GM19023 (cell line): Measurements from ENCODE around the gene PLB1.
"Not testable (repeated sequence)": the region's sequence is repeated elsewhere in the genome, so short reads cannot be mapped to it uniquely, and the experiment has no call there.

Source experiments
- ATAC-seq: cut with Tn5 transposase; IDR thresholded peaks from one replicate; pipeline ENCODE4 v1.9.1; 2021; ENCODE audit warnings: mild to moderate bottlenecking, moderate library complexity; ENCODE audit not compliant: unreplicated experiment

PLB1 gene

DNA sequence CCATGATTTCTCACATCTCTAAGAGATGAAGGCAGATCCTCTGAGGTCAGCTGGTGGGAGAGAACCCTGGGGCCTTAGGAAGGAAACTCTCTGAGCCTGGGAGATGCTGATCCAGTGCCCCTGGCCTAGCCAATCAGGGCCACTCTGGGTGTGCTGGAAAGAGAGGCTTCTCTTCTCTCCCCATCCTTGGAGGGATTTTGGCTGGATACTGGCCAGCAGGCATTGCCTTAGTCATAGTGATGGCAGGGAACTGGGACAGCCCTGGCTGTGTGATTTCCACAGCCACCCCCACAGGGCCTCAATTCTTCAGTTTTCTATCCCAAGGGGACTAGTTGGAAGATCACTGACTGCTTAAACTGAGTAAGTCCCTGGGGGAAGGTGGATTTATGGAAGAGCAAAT, 26.6 kb upstream of the PLB1 start:
- no peak for ATAC-seq

DNA sequence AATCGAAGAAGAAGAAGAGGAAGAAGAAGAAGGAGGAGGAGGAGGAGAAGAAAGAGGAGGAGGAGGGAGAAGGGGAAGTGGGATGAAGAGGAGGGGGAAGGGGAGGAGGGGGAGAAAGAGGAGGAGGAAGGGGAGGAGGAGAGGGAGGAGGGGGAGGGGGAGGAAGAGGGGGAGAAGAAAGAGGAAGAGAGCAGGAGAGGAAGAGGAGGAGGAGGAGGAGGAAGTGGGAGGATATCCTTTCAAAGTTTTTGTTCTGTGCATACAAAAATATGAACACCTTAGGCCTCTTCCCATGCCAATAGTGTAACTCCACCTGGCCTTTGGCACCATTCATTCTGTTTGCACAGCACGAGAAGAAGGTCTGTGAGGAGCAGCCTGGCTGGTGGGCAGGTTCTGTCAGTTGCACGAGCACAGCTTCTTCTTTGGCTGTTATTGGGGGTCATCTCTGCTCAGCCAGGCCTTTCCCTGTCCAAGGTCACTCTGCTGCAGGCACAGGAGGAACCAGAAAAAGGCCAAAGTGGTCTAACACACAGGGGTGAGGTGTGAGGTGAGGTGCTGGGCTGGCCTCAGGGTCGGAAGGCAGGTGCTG, 25.8 kb upstream of the PLB1 start:
- ATAC-seq = no peak

DNA sequence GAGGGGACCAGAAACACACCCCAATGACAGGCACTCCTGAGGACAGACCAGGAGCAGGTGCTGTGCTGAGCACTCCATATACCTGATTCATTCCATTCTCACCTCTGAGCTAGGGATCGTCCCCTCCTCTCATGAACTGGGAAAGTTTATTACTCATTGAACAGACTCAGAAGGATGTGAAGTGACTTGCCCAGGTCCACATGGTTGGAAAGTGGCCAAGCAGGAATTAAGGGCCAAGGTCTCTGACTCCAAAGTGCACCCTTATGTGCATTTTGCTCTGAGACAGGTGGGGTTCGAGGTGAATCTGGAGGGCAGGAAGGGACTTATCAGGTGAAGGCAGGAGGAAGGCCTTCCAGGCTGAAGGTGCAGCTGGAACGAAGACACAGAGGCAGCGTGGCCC, 25.1 kb upstream of the PLB1 start:
- ATAC-seq = no peak

DNA sequence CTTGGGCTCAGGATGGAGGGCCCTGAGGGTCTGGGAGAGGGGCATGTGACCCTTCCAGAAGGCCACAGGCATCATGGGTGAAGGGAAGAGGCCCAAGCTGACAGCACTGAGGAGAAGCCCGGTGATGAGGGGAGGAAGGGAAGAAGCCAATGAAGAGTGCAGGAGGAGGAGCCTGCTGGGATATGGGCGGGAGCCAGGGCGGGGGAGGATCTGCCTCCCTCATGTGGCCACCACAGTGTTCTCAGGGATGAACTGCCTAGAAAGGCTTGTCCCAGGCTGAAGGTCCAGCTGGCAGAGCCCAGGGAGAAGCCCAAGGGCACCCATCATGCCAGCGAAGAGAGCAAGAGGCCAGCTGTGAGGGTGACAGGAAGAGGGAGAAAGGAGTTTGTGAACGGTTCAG, 24.6 kb upstream of the PLB1 start:
- ATAC-seq = no peak

DNA sequence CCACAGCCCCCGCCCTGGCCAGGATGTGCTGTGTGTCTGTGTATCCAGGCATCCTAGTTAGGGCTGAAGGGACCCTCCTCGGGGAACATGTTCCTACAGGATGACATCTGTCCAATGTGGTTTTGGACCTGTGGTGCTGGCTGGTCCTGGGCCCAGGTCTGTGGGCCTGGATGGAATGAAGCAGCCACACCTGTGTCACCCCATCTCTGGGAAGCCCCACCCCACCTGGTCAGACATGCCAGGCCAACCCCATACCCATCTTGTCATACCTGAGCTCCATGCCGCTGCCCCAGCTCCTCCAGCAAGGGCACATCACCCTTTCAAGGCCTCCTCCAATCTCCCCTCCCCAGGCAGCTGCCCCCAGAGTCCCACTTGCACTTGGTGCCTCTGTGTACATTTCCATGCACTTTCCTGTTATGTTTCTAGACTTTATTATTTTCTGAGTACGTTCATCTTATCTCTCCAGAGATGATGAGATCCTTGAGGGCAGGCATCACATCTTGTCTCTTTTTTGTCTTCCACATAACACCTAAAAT, 24.1 kb upstream of the PLB1 start:
- no peak for ATAC-seq

DNA sequence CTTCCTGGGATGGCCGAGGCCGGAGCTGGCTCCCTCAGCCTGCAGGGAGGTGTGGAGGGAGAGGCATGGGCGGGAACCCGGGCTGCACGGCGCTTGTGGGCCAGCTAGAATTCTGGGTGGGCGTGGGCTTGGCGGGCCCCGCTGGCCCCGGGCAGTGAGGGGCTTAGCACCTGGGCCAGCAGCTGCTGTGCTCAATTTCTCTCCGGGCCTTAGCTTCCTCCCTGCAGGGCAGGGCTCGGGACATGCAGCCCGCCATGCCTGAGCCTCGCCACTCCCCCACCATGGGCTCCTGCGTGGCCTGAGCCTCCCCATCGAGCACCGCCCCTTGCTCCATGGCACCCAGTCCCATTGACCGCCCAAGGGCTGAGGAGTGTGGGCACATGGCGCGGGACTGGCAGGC, 23.2 kb upstream of the PLB1 start:
- ATAC-seq = not testable (repeated sequence)

DNA sequence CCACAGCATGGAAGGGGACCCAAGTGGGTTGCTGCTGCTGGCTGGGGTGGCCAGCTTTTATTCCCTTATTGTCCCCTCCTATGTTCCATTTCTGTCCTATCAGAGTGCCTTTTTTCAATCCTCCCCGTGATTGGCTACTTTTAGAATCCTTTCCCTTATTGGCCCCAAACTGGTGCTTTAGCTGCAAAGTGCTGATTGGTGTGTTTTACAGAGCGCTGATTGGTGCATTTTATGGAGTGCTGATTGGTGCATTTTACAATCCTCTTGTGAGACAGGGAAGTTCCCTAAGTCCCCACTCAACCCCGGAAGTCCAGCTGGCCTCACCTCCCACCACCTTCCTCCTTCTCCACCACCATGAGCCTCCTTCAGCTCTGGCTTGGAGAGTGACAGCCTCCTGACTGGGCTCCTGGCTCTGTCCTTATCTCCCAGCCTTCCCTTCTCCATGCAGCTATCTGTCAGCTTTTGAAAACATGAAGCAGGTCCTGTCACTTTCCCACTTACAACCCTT, 20.7 kb upstream of the PLB1 start:
- no peak for ATAC-seq

DNA sequence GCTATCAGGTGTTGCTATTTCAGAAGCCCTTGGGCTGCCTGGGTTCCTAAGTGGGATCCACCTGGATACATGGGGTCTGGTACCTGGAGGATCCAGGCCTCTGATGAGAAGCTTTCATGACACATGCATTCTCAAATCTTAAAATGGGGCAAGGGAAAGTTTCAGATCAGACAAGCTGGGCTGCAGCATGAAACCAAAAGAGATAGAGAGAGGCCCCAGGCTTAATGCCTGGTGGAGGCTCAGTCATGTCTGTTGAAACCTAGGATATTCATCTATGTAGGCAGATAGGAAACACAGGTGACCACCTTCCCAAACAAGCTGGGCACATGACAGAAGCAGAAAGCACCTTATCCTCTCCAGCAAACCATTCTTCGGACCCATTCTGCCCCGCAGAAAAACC, 18.8 kb upstream of the PLB1 start:
- ATAC-seq = no peak

DNA sequence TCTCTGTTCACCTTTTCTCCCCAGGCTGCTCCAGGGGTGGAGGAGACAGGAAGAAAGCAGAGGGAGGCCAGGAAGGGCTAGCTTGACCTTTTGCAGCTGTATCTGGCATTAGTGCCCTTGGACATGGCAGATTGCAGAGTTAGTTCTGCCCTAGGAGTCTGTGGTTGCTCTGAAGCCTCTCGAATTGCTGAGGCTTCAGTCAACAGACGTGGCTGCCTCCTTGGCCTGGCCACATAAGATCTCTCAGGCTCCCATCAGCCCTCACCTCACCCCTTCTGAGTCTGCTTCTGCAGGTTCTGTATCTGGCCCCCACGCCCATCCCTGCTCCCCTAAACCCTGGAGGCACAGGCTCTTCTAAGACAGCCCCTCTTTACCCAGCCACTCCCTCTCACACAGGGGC, 18.2 kb upstream of the PLB1 start:
- no peak for ATAC-seq

DNA sequence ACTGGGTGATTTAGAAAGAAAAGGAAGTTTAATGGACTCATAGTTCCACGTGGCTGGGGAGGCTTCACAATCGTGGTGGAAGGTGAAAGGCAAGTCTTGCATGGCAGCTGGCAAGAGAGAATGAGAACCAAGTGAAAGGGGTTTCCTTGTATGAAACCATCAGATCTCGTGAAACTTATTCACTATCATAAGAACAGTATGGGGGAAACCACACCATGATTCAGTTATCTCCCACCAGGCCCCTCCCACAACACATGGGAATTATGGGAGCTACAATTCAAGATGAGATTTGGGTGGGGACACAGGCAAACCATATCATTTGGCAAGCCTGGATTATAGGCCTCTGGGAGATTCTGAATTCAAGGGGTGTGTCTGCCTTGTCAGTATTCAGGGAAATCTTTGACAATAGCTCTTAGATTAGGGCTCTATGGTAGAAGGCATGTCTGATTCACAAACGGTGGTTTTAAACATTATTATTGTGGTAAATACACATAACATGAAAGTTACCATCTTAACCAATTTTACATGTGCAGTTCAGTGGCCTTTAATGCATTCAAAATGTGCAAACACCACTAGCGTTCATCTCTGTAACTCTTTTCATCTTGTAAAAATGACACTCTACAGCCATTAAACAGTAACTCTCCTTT, 15.3 kb upstream of the PLB1 start:
- no peak for ATAC-seq

DNA sequence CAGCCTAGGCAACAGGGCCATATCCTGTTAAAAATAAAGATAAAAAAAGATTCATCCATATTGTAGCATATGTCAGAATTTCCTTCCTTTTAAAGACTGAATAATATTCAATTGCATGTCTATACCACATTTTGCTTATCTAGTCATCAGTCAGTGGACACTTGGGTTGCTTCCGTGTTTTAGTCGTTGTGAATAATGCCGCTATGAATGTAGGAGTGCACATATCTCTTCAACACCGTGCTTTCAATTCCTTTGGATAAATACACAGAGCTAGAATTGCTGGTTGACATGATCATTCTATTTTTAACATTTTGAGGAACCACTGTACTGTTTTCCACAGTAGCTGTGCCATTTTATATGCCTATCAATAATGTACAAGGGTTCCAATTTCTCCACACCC, 14.0 kb upstream of the PLB1 start:
- no peak for ATAC-seq

DNA sequence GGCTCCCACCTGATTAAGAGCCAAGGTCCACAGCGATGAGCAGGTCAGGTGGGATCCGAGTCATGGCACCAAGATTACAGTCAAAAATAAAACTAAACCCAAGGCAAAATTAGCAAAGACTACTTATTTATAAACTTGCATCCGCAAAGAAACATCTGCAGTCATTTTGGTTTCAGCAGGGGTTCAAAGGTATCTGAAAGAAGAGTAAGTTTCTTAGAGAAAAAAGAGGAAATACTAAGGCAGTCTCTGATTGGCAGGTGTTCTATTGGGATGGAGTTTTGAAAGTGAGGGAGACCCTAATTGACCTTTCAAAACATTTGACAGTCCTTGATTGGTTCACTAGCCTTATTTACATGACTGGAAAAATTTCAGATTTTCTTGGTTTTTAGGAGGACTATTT, 11.0 kb upstream of the PLB1 start:
- ATAC-seq = no peak

DNA sequence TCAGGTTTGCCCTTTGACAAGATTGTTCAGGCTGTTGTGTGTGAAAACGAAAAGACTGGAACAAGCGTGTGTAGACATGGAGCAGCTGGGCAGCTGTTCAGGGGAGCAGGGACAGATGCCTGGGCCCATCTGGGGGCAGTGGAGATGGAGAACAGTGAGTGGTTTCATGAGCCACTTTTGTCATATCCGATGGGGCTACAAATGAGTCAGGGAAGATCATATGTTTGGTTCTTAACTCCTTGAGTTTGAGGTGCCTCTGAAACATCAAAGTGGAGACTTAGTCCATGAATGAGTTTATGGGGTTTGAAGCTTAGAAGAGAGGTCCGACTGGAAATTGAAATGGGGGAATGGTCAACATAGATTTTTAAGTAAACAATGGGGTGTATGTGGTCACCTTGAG, 9.3 kb upstream of the PLB1 start:
- no peak for ATAC-seq

DNA sequence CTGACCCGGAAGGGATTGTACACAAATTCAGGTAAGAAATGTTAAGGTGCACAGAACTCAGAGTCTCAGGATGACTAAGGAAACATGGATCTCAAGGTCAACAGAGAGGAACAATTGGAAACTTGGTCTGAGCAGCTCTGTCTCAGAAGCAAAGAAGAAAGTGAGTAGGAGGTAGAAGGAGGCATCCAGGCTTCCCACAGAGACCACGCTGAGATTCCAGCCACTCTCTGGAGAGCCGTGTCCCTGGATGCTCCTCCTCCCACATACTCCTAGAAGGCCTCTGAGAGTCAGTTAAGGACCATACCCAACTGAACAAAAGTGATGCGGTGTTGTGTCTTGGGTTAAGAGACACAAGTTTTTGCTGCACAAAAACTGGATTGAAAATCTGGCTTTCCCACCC, 8.6 kb upstream of the PLB1 start:
- no peak for ATAC-seq

DNA sequence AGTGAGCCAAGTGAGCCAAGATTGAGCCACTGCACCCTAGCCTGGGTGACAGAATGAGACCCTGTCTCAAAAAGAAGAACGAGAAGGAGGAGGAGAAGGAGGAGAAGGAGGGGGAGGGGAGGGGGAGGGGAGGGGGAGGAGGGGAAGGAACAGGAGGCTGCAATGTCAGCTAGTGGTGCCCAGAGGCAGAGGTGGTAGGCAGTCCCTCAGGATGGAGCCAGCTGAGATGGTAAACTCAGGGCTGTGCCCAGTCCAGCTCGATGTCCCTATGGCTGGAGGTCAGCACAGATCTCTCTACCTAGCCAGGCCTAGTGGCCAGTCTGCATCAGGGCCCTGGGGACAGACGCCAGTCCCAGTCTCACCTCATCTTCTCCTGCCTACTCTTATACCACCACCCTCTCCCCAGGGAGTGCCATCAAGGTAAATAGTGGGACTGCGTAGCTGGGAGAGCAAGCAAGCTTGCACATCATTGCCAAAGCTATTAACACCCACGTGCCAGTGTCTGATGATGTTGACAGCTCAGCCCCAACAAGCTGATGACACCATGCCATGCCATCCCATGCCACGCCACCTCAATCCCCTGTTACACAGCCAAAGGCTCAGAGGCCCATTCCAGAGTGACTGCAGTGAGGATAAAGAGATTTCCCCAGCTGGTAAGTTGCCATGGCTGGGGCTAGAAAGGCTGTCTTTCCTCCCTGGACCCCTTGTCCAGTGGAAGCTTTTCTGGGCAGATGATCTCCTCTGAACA, 7.6 kb upstream of the PLB1 start:
- no peak for ATAC-seq

DNA sequence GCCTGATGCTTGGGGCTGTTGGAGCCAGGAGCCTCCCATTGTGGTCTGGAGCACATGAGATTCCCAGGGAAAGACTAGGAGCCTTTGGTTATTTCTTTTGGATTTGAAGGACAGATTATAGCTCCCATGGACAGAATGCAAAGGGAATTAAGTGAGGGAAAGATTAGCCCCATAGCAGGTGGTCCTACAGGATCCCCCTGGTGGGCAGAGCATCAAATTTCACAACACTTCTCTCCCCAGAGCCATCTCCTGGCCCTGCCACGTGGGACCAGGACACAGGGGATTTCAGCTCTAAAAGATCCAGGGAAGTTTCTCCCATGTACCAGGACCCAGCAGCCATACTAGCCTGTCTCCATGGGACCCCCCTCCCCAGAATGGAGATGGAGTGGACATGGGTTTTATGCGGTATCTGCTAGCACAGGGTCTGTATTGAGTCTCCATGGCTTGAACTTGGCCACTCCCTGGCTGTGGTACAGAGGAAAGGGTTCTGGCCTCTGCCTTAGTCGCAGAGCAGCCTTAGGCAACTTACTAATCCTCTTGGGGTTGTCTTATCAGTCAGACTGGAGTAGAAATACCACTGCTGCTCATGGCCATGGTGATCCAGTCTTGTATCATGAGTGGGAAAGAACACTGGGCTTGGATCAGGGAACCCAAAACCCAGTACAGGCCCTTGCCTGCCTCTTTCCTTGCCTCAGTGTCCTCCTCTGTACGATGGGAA, 6.8 kb upstream of the PLB1 start:
- ATAC-seq = no peak

DNA sequence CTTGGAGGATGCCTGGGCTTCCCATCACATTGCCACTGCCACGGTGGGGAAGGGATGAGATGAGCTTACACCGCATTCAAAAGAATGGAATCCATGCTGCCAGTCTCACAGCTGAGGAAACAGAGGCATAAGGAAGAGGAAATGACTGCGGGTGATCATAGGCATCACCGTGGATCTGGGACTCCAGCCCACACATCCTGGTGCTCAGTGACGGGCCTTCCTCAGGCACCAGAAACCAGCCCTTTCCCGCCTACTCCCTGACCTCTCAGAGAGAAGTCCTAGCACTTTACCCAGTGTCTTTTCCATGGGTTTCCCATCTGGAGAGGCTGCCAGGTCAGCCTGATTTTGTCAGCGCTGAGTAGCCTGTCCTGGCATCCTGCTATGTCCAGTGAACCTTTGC, 5.3 kb upstream of the PLB1 start:
- no peak for ATAC-seq

DNA sequence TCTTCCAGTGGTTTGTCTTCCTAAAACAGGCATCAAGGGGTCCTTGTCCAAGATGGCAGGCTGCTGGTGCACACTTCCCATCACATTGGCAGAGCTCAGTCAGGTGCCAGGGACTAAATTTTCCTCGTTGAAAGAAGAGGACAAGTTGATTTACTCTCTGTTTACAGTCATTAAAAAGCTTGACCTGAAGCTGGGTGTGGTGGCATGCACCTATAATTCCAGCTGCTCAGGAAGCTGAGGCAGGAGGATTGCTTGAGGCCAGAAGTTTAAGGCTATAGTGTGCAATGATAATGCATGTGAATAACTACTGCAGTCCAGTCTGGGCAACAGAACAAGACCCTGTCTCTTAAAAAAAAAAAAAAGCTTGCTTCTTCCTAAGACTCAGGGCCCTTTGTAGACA, 3.6 kb upstream of the PLB1 start:
- no peak for ATAC-seq

DNA sequence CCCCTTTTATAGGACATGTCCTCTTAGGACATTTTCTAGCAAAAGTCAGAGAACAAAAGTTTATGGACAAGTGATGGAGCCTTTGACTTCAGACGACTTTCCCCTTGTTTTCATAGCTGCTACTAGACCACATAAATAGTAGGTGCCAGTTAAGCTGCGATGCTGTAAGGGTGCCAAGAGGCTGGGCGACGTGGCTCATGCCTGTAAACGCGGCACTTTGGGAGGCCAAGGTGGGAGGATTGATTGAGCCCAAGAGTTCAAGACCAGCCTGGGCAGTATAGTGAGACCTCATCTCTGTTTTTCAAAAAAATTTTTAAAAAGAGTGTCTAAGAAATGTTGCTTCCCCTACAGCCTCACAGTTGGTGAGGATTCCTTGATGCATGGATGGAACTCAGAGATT, 2.2 kb upstream of the PLB1 start:
- no peak for ATAC-seq

DNA sequence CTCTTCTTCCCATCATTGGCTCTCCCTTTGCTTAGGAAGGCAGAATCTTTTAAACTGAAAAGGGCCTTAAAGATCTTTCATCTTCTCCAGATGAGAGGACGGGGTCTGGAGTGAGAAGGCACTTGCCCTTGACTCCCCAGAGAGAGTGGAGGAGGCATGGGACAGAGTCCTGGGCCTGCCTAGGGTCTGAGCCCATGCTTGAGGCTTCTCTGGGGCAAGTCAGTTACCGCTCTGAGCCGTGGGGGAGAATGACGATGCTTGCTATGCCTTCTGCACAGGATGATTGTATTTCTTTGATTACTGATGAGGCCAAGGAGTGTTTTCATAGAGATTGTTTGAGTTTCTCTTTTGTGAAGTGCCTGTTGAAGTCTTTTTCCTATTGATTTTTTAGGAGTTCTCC, 921 bp downstream of the PLB1 start:
- no peak for ATAC-seq

DNA sequence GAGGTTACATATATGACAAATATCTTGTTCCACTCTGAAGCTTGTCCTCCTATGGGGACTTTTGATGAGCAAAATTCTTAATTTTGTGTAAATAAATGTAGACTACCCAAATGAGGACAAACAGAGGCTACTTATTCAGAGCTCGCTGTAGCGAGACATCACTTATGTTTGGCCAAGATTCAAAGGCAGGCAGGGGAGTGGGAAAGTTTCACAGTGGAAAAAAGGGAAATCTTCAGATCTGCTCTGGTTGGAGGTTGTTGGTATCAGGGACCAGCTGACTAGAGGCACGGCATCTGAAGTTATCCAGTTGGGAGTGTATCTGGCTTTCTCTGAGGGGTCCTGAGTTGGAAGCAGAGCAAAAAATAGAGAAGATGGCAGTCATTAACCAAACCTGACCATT, 1.3 kb downstream of the PLB1 start:
- no peak for ATAC-seq
